Measurements from ENCODE around the gene XPO5.
A peak's percentile ranks its signal among the peaks of the same experiment; 100 is the strongest.
"Not testable (repeated sequence)": the region's sequence is repeated elsewhere in the genome, so short reads cannot be mapped to it uniquely, and the experiment has no call there.

The XPO5 gene

GRCh38 chr6:43575105-43575771 lies 600 bp downstream of the XPO5 start:
- DNase-seq (ENCODE audit: low spot score in 2 of 2) (no peak), ATAC-seq (replicated peaks; ENCODE audit: extremely low read depth, poor library complexity, severe bottlenecking) (no peak)
- Mint-ChIP-seq H3K36me3 (ENCODE audit: insufficient read depth) (peaks cover 30% of the 10 kb centered on the region), H3K4me1 (peaks cover 28% of the 10 kb centered on the region), H3K27me3 (no peaks in the 10 kb centered on the region), H3K4me3 (peak overlapping the region; percentile 98), H3K27ac (ENCODE audit: low read depth) (peak overlapping the region; percentile 91), H3K9me3 (no peaks in the 10 kb centered on the region)

- no peak for ATAC-seq (replicated peaks; ENCODE audit: extremely low read depth, poor library complexity, severe bottlenecking)
- Mint-ChIP-seq H3K36me3 (ENCODE audit: insufficient read depth) (peaks cover 48% of the 10 kb centered on the region), H3K4me3 (no peak overlapping the region), H3K9me3 (no peaks in the 10 kb centered on the region), H3K4me1 (peaks cover 15% of the 10 kb centered on the region), H3K27ac (ENCODE audit: low read depth) (no peak overlapping the region), H3K27me3 (no peaks in the 10 kb centered on the region)
- DNase-seq (ENCODE audit: low spot score in 2 of 2), result no peak
Observed at GRCh38 chr6:43572015-43572414, 3.8 kb downstream of the XPO5 start.

- DNase-seq (ENCODE audit: low spot score in 2 of 2), result no peak
- H3K4me3 Mint-ChIP-seq, result no peak overlapping the region
- H3K4me1 Mint-ChIP-seq, result peaks cover 10% of the 10 kb centered on the region
- H3K9me3 Mint-ChIP-seq, result no peaks in the 10 kb centered on the region
- ATAC-seq (replicated peaks; ENCODE audit: extremely low read depth, poor library complexity, severe bottlenecking), result no peak
- peaks cover 51% of the 10 kb centered on the region for H3K36me3 Mint-ChIP-seq (ENCODE audit: insufficient read depth)
- H3K27ac Mint-ChIP-seq (ENCODE audit: low read depth), result peak overlapping the region; percentile 63
- no peaks in the 10 kb centered on the region for H3K27me3 Mint-ChIP-seq
Observed at GRCh38 chr6:43570876-43571441, 4.9 kb downstream of the XPO5 start.

- no peaks in the 10 kb centered on the region for H3K9me3 Mint-ChIP-seq
- peaks cover 69% of the 10 kb centered on the region for H3K36me3 Mint-ChIP-seq (ENCODE audit: insufficient read depth)
- H3K4me1 Mint-ChIP-seq, result no peaks in the 10 kb centered on the region
- DNase-seq (ENCODE audit: low spot score in 2 of 2), result no peak
- H3K4me3 Mint-ChIP-seq, result no peak overlapping the region
- no peak for ATAC-seq (replicated peaks; ENCODE audit: extremely low read depth, poor library complexity, severe bottlenecking)
- no peaks in the 10 kb centered on the region for H3K27me3 Mint-ChIP-seq
- H3K27ac Mint-ChIP-seq (ENCODE audit: low read depth), result no peak overlapping the region
Observed at GRCh38 chr6:43559328-43559727, 16.5 kb downstream of the XPO5 start.

GRCh38 chr6:43557620-43558019 lies 18.2 kb downstream of the XPO5 start:
- H3K9me3 Mint-ChIP-seq; ATAC-seq (replicated peaks; ENCODE audit: extremely low read depth, poor library complexity, severe bottlenecking); H3K27me3 Mint-ChIP-seq; H3K4me3 Mint-ChIP-seq; H3K4me1 Mint-ChIP-seq; DNase-seq (ENCODE audit: low spot score in 2 of 2): not testable (repeated sequence)
- peaks cover 69% of the 10 kb centered on the region for H3K36me3 Mint-ChIP-seq (ENCODE audit: insufficient read depth)
- H3K27ac Mint-ChIP-seq (ENCODE audit: low read depth), result peak overlapping the region; percentile 40

- H3K36me3 Mint-ChIP-seq (ENCODE audit: insufficient read depth), result peaks cover 59% of the 10 kb centered on the region
Observed at GRCh38 chr6:43547222-43547621, 28.6 kb downstream of the XPO5 start.

GRCh38 chr6:43544461-43544860 lies 31.4 kb downstream of the XPO5 start:
- no peak overlapping the region for H3K27ac Mint-ChIP-seq (ENCODE audit: low read depth)
- H3K4me1 Mint-ChIP-seq, result peaks cover 9% of the 10 kb centered on the region
- no peak overlapping the region for H3K4me3 Mint-ChIP-seq
- H3K36me3 Mint-ChIP-seq (ENCODE audit: insufficient read depth), result peaks cover 52% of the 10 kb centered on the region
- no peak for DNase-seq (ENCODE audit: low spot score in 2 of 2)
- H3K9me3 Mint-ChIP-seq, result no peaks in the 10 kb centered on the region
- peak; percentile 43 for ATAC-seq (replicated peaks; ENCODE audit: extremely low read depth, poor library complexity, severe bottlenecking)
- H3K27me3 Mint-ChIP-seq, result no peaks in the 10 kb centered on the region

More at GRCh38 chr6:43547222-43547621, 28.6 kb downstream of the XPO5 start:
- Mint-ChIP-seq H3K4me3 (no peak overlapping the region), H3K4me1 (peaks cover 9% of the 10 kb centered on the region), H3K27ac (ENCODE audit: low read depth) (no peak overlapping the region), H3K9me3 (no peaks in the 10 kb centered on the region), H3K27me3 (no peaks in the 10 kb centered on the region)
- no peak for ATAC-seq (replicated peaks; ENCODE audit: extremely low read depth, poor library complexity, severe bottlenecking)
- no peak for DNase-seq (ENCODE audit: low spot score in 2 of 2)

- ATAC-seq (replicated peaks; ENCODE audit: extremely low read depth, poor library complexity, severe bottlenecking) (no peak), DNase-seq (ENCODE audit: low spot score in 2 of 2) (no peak)
- Mint-ChIP-seq H3K9me3 (no peaks in the 10 kb centered on the region), H3K27me3 (no peaks in the 10 kb centered on the region), H3K4me3 (no peak overlapping the region), H3K27ac (ENCODE audit: low read depth) (no peak overlapping the region), H3K4me1 (peaks cover 9% of the 10 kb centered on the region), H3K36me3 (ENCODE audit: insufficient read depth) (peaks cover 44% of the 10 kb centered on the region)
Observed at GRCh38 chr6:43541774-43542471, 33.9 kb downstream of the XPO5 start.

GRCh38 chr6:43540507-43540906 lies 35.3 kb downstream of the XPO5 start:
- ATAC-seq (replicated peaks; ENCODE audit: extremely low read depth, poor library complexity, severe bottlenecking), result no peak
- Mint-ChIP-seq H3K9me3 (no peaks in the 10 kb centered on the region), H3K36me3 (ENCODE audit: insufficient read depth) (peaks cover 38% of the 10 kb centered on the region), H3K4me1 (peaks cover 9% of the 10 kb centered on the region), H3K27ac (ENCODE audit: low read depth) (no peak overlapping the region), H3K4me3 (no peak overlapping the region), H3K27me3 (no peaks in the 10 kb centered on the region)
- no peak for DNase-seq (ENCODE audit: low spot score in 2 of 2)

- not testable (repeated sequence) for ATAC-seq (replicated peaks; ENCODE audit: extremely low read depth, poor library complexity, severe bottlenecking); H3K4me1 Mint-ChIP-seq; H3K27ac Mint-ChIP-seq (ENCODE audit: low read depth); DNase-seq (ENCODE audit: low spot score in 2 of 2); H3K9me3 Mint-ChIP-seq; H3K27me3 Mint-ChIP-seq; H3K4me3 Mint-ChIP-seq
- peaks cover 36% of the 10 kb centered on the region for H3K36me3 Mint-ChIP-seq (ENCODE audit: insufficient read depth)
Observed at GRCh38 chr6:43539409-43539808, 36.4 kb downstream of the XPO5 start.

GRCh38 chr6:43538986-43539385 lies 36.9 kb downstream of the XPO5 start:
- H3K36me3 Mint-ChIP-seq (ENCODE audit: insufficient read depth), result peaks cover 35% of the 10 kb centered on the region
- not testable (repeated sequence) for H3K27ac Mint-ChIP-seq (ENCODE audit: low read depth)

GRCh38 chr6:43532201-43532600 lies 43.6 kb downstream of the XPO5 start:
- Mint-ChIP-seq H3K9me3 (no peaks in the 10 kb centered on the region), H3K27me3 (no peaks in the 10 kb centered on the region), H3K36me3 (ENCODE audit: insufficient read depth) (peaks cover 43% of the 10 kb centered on the region), H3K27ac (ENCODE audit: low read depth) (peak overlapping the region; percentile 52), H3K4me3 (no peak overlapping the region), H3K4me1 (no peaks in the 10 kb centered on the region)
- DNase-seq (ENCODE audit: low spot score in 2 of 2) (no peak), ATAC-seq (replicated peaks; ENCODE audit: extremely low read depth, poor library complexity, severe bottlenecking) (no peak)

More at GRCh38 chr6:43538986-43539385, 36.9 kb downstream of the XPO5 start:
- H3K4me3 Mint-ChIP-seq; H3K4me1 Mint-ChIP-seq; ATAC-seq (replicated peaks; ENCODE audit: extremely low read depth, poor library complexity, severe bottlenecking); H3K9me3 Mint-ChIP-seq; DNase-seq (ENCODE audit: low spot score in 2 of 2); H3K27me3 Mint-ChIP-seq: not testable (repeated sequence)

- Mint-ChIP-seq H3K27me3 (no peaks in the 10 kb centered on the region), H3K4me3 (no peak overlapping the region), H3K4me1 (no peaks in the 10 kb centered on the region), H3K9me3 (no peaks in the 10 kb centered on the region), H3K27ac (ENCODE audit: low read depth) (no peak overlapping the region), H3K36me3 (ENCODE audit: insufficient read depth) (peaks cover 52% of the 10 kb centered on the region)
- ATAC-seq (replicated peaks; ENCODE audit: extremely low read depth, poor library complexity, severe bottlenecking), result no peak
- no peak for DNase-seq (ENCODE audit: low spot score in 2 of 2)
Observed at GRCh38 chr6:43524483-43524961, 51.3 kb downstream of the XPO5 start.
